AG04450 (cell line): ENCODE results near the gene SOX15. TPM values are rescaled to one million over a fixed set of nuclear protein-coding genes. Genes with fewer than 3 reads are reported as not detected.

Experiments
- CTCF ChIA-PET: fragments of 300-600, 350-600 bp; formaldehyde crosslinking; extraction: SDS; loops from one replicate; lab custom pipeline; 2022; ENCODE audit warnings: antibody characterized with exemption, inconsistent platforms; lab: Charles Lee
- POLR2A ChIA-PET: fragments of 350-600 bp; formaldehyde crosslinking; extraction: SDS; loops from one replicate; lab custom pipeline; 2021; ENCODE audit warnings: antibody characterized with exemption, inconsistent platforms; lab: Yijun Ruan, JAX
- DNase-seq: peaks from one replicate; pipeline ENCODE4 v3.0.0-alpha.2; 2011; ENCODE audit warnings: low read depth, low spot score
- H3K27ac ChIP-seq: one replicate; pipeline ENCODE4 v1.5.1; 2012; ENCODE audit warnings: low read depth, low read length, control low read depth
- H3K27me3 ChIP-seq: one replicate; pipeline ENCODE4 v1.6.0; 2012; ENCODE audit warnings: low read length; ENCODE audit not compliant: control insufficient read depth, insufficient read depth
- H3K4me3 ChIP-seq: 2 replicates; pipeline ENCODE4 v1.5.1; 2011; ENCODE audit warnings: mild to moderate bottlenecking, low read depth, low read length, control low read depth
- H3K9me3 ChIP-seq: 2 replicates; pipeline ENCODE4 v1.5.1; 2012; ENCODE audit warnings: low read length; ENCODE audit not compliant: control insufficient read depth, insufficient read depth
- CTCF ChIP-seq: IDR thresholded peaks from 2 replicates; pipeline ENCODE4 v1.5.1; 2011; ENCODE audit warnings: low read depth, low read length, control low read depth, inconsistent platforms
- polyA plus RNA-seq: library from polyadenylated mRNA; depleted of rRNA; stranded (reverse); fragments of >200 nt; gene quantifications from 2 replicates; pipeline ENCODE4 v1.2.3, GENCODE V29; 2011; rRNA removed
- small RNA-seq: library from RNA; depleted of rRNA; stranded (forward); fragments of <200 nt; gene quantifications from one replicate; pipeline ENCODE3, GENCODE V24; 2012; ENCODE audit warnings: low read depth; ENCODE audit not compliant: insufficient read length

The SOX15 gene
- polyA plus RNA-seq, 1 experiment = 0.29 TPM

GRCh38 chr17:7544911-7545310 is 45.0 kb downstream of the SOX15 start:
- TF ChIP-seq CTCF = no peak
- POLR2A ChIA-PET = no interaction called here
- CTCF ChIA-PET = interaction anchor here (1.1 kb wide), 1 partner anchor 16 kb away, joined by 5 read pairs; no protein-coding TSS in a partner anchor
- DNase-seq = no peak
- Histone ChIP-seq H3K4me3 (no peak overlapping the region), H3K9me3 (no peaks in the 10 kb centered on the region; the same call in 1 of the 2 replicates), H3K27me3 (peaks cover 4% of the 10 kb centered on the region), H3K27ac (no peak overlapping the region)

- DNase-seq = no peak
- no peak for TF ChIP-seq CTCF
- Histone ChIP-seq H3K27me3 (peaks cover 4% of the 10 kb centered on the region), H3K9me3 (peaks cover 15% of the 10 kb centered on the region), H3K27ac (no peak overlapping the region), H3K4me3 (no peak overlapping the region)
- ChIA-PET POLR2A (no interaction called here), CTCF (interaction anchor here (1.2 to 1.9 kb wide), 2 partner anchors 20 to 27 kb away, joined by 4 to 9 read pairs; no protein-coding TSS in a partner anchor)
Measured at GRCh38 chr17:7541074-7541621, 48.7 kb downstream of the SOX15 start.

- no peak for DNase-seq
- POLR2A ChIA-PET = no interaction called here
- no peak overlapping the region for H3K4me3 ChIP-seq
- peaks cover 4% of the 10 kb centered on the region for H3K27me3 ChIP-seq
- CTCF ChIA-PET = interaction anchor here (2.5 kb wide), 1 partner anchor 22 kb away, joined by 6 read pairs; the partner anchor contains the start of gene SENP3
- H3K27ac ChIP-seq = no peak overlapping the region
- TF ChIP-seq CTCF = no peak
- peaks cover 15% of the 10 kb centered on the region for H3K9me3 ChIP-seq
Measured at GRCh38 chr17:7538891-7539545, 50.9 kb downstream of the SOX15 start.

Small RNA genes within 50 kb of the gene (small RNA-seq; reads per million reads assigned to genes)
- gene CD68 (not detected), gene SNORA48 (not detected), gene SNORD10 (not detected)

Other genes with a start within 250 kb of the SOX15 start
- gene KCTD11, start 237.9 kb downstream of the SOX15 start, polyA plus RNA-seq = 12.1 and 13.8 TPM in 2 replicates
- gene TMEM95, start 234.9 kb downstream of the SOX15 start, polyA plus RNA-seq = not detected in 2 replicates
- 0.22 and 0.25 TPM in 2 replicates for gene TNK1, start 209.0 kb downstream of the SOX15 start, polyA plus RNA-seq
- 35.2 and 53.0 TPM in 2 replicates for gene PLSCR3, start 195.6 kb downstream of the SOX15 start, polyA plus RNA-seq
- 83.8 and 104 TPM in 2 replicates for gene TMEM256, start 186.0 kb downstream of the SOX15 start, polyA plus RNA-seq
- gene NLGN2, start 182.2 kb downstream of the SOX15 start, polyA plus RNA-seq = 8.9 and 12.4 TPM in 2 replicates
- not detected in 2 replicates for gene SPEM1, start 169.8 kb downstream of the SOX15 start, polyA plus RNA-seq
- not detected in 2 replicates for gene SPEM2, start 164.5 kb downstream of the SOX15 start, polyA plus RNA-seq
- not detected in 2 replicates for gene SPEM3, start 161.2 kb downstream of the SOX15 start, polyA plus RNA-seq
- 1.0 and 1.1 TPM in 2 replicates for gene TMEM102, start 154.7 kb downstream of the SOX15 start, polyA plus RNA-seq
- gene FGF11, start 150.6 kb downstream of the SOX15 start, polyA plus RNA-seq = 0.58 and 0.63 TPM in 2 replicates
- gene CHRNB1, start 145.0 kb downstream of the SOX15 start, polyA plus RNA-seq = 5.3 and 6.3 TPM in 2 replicates
- gene ZBTB4, start 110.5 kb downstream of the SOX15 start, polyA plus RNA-seq = 18.8 and 22.3 TPM in 2 replicates
- not detected in 2 replicates for gene SLC35G6, start 108.6 kb downstream of the SOX15 start, polyA plus RNA-seq
- 18.4 and 35.0 TPM in 2 replicates for gene POLR2A, start 105.7 kb downstream of the SOX15 start, polyA plus RNA-seq
- 26.0 and 27.1 TPM in 2 replicates for gene TNFSF12, start 41.0 kb downstream of the SOX15 start, polyA plus RNA-seq
- 0.83 and 1.0 TPM in 2 replicates for gene TNFSF13, start 31.3 kb downstream of the SOX15 start, polyA plus RNA-seq
- gene SENP3, start 28.2 kb downstream of the SOX15 start, polyA plus RNA-seq = 67.6 and 73.4 TPM in 2 replicates
- gene CD68, start 10.5 kb downstream of the SOX15 start, polyA plus RNA-seq = 34.1 and 39.6 TPM in 2 replicates
- 128 and 131 TPM in 2 replicates for gene MPDU1, start 6.2 kb downstream of the SOX15 start, polyA plus RNA-seq
- gene FXR2, start 24.8 kb upstream of the SOX15 start, polyA plus RNA-seq = 24.6 and 29.4 TPM in 2 replicates
- gene SAT2, start 37.7 kb upstream of the SOX15 start, polyA plus RNA-seq = 54.1 and 61.5 TPM in 2 replicates
- 0.35 and 0.50 TPM in 2 replicates for gene SHBG, start 40.0 kb upstream of the SOX15 start, polyA plus RNA-seq
- gene ATP1B2, start 60.8 kb upstream of the SOX15 start, polyA plus RNA-seq = 0.05 and 0.11 TPM in 2 replicates
- 40.7 and 48.9 TPM in 2 replicates for gene TP53, start 97.4 kb upstream of the SOX15 start, polyA plus RNA-seq
- gene WRAP53, start 98.4 kb upstream of the SOX15 start, polyA plus RNA-seq = 4.1 and 4.5 TPM in 2 replicates
- 7.2 and 7.7 TPM in 2 replicates for gene EFNB3, start 115.1 kb upstream of the SOX15 start, polyA plus RNA-seq
- 0.04 and 0.06 TPM in 2 replicates for gene DNAH2, start 127.7 kb upstream of the SOX15 start, polyA plus RNA-seq
- 2.0 and 2.4 TPM in 2 replicates for gene KDM6B, start 244.1 kb upstream of the SOX15 start, polyA plus RNA-seq